Small intestine (tissue), 7 donors: ENCODE results near the gene AK4. TPM values are rescaled to one million over a fixed set of nuclear protein-coding genes. Genes with fewer than 3 reads are reported as not detected.

ENCODE experiments used
- DNase-seq, 2 donors: peaks; one replicate each; pipeline versions ENCODE4 v3.0.0 to v3.0.0-alpha.2; 2013
- FAIRE-seq: peaks from 2 replicates; lab custom pipeline; 2012; peaks lifted over from hg19 to GRCh38; lab: Jason Lieb, UNC
- H3K27ac ChIP-seq, 3 donors: one replicate each; pipeline ENCODE4 v1.5.1; 2013; ENCODE audit warnings: low read length in 2 of 3, mild to moderate bottlenecking in 2 of 3, control low read depth in 1 of 3, inconsistent platforms in 1 of 3, low read depth in 1 of 3, moderate library complexity in 1 of 3
- H3K27me3 ChIP-seq, 3 donors: one replicate each; pipeline ENCODE4 v1.6.1; 2013; ENCODE audit warnings: low read length in 3 of 3, inconsistent platforms in 1 of 3; ENCODE audit not compliant: control insufficient read depth in 3 of 3, insufficient read depth in 3 of 3
- H3K36me3 ChIP-seq, 3 donors: one replicate each; pipeline ENCODE4 v1.6.1; 2013; ENCODE audit warnings: low read length in 3 of 3, inconsistent platforms in 1 of 3, low read depth in 1 of 3, mild to moderate bottlenecking in 1 of 3, moderate library complexity in 1 of 3; ENCODE audit not compliant: control insufficient read depth in 3 of 3, insufficient read depth in 2 of 3
- H3K4me1 ChIP-seq, 3 donors: one replicate each; pipeline ENCODE4 v1.6.1; 2013; ENCODE audit warnings: low read length in 2 of 3, inconsistent platforms in 1 of 3, low read depth in 1 of 3, mild to moderate bottlenecking in 1 of 3, moderate library complexity in 1 of 3; ENCODE audit not compliant: control insufficient read depth in 3 of 3, insufficient read depth in 2 of 3
- H3K4me3 ChIP-seq, 3 donors: one replicate each; pipeline ENCODE4 v1.5.1; 2013; ENCODE audit warnings: low read length in 3 of 3, control low read depth in 1 of 3, inconsistent platforms in 1 of 3, low read depth in 1 of 3, mild to moderate bottlenecking in 1 of 3, moderate library complexity in 1 of 3
- H3K9me3 ChIP-seq, 2 donors: one replicate each; pipeline ENCODE4 v1.6.1; 2013; ENCODE audit warnings: low read depth in 1 of 2, low read length in 1 of 2; ENCODE audit not compliant: control insufficient read depth in 2 of 2, insufficient read depth in 1 of 2
- WGBS, 3 donors: extraction: QIAGEN DNeasy Blood & Tissue Kit; methylation state at CpG; one replicate each; pipeline ENCODE4 v1.1.7; 2013; 5-methylcytosine and 5-hydroxymethylcytosine counted together
- polyA plus RNA-seq, 4 donors: library from polyadenylated mRNA; stranded (reverse) in 3 of 4; unstranded in 1 of 4; fragments of 200-250 nt in 3 of 4; fragments of 120-200 nt in 1 of 4; gene quantifications; one replicate each; pipeline versions ENCODE4 v1.2.1 to v1.2.3, GENCODE V29; 2013
- donor health status: healthy with polysubstance abuse.
- donor health status: control.
- donor health status: control.
- donor health status: Bipolar disorder and iron deficiency.
- donor health status: healthy.

Gene AK4
- polyA plus RNA-seq, 4 donors: 2.0 to 51.8 (median 4.6) TPM

DNA sequence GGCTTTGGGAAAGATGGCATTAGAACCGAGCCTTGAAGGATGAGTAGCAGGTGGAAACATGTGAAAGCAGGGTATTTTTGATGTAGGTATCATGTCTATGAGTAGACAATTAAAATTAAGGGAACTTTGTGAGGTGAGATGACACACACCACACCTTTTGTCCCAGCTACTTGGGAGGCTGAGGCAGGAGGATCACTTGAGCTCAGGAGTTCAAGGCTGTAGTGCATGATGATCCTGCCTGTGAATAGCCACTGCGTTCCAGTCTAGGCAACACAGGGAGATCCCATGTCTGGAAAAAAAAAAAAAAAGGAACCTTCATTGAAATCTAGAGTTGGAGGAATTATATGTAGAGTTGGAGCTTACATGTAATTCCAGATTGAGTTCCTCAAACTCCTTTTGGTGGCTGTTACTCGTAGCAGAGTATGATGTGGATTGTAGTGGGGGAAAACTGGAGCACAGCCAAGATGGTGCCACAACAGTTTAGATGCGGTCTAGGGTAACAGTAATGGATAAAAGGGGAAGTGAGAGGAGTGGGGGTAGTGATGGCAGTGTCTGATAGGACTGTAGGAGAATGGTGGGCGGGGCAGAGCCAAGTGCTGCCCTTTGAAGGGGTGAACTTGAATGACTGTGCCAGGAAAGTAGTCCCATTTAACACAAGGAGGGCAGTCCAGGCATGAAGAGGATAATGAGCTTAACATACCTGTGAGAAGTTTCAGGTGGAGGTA, 17.4 kb downstream of the AK4 start:
- FAIRE-seq (no peak), DNase-seq (no peak)
- H3K36me3 ChIP-seq: no peaks in the 10 kb centered on the region
- no peak overlapping the region for H3K4me3 ChIP-seq
- WGBS, 3 donors: 75 to 82% (median 78%) methylated on average over 5 of the region's 5 CpGs
- no peak overlapping the region for H3K27ac ChIP-seq
- no peaks in the 10 kb centered on the region for H3K27me3 ChIP-seq
- H3K9me3 ChIP-seq: no peaks in the 10 kb centered on the region
- peaks cover 0 to 4% (median 0%) of the 10 kb centered on the region in 3 donors for H3K4me1 ChIP-seq

DNA sequence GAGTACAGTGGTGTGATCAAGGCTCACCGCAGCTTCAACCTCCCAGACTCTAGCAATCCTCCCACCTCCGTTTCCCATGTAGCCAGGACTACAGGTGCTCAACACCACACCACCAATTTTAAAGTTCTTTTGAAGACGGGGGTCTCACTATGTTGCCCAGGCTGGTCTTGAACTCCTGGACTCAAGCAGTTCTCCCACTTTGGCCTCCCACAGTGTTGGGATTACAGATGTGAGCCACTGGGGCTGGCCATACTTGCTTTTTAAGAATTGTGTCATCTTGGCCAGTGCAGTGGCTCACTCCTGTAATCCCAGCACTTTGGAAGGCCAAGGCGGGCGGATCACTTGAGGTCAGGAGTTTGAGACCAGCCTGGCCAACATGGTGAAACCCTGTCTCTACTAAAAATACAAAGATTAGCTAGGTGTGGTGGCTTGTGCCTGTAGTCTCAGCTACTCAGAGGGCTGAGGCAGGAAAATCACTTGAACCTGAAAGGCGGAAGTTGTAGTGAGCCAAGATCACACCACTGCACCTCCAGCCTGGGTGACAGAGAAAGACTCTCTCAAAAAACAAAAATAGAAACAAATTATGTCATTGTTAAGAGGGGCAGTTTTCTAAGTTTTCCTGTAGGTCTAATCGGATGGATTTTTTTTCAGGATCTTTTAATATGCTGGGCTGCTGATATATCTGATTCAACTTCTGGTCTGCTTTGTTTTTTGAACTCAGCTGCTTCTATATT, 18.7 kb downstream of the AK4 start:
- Histone ChIP-seq H3K4me3 (no peak overlapping the region), H3K36me3 (no peaks in the 10 kb centered on the region), H3K4me1 (no peaks in the 10 kb centered on the region), H3K9me3 (no peaks in the 10 kb centered on the region), H3K27ac (no peak overlapping the region), H3K27me3 (no peaks in the 10 kb centered on the region)
- WGBS, 3 donors: 86 to 93% (median 89%) methylated on average over 7 of the region's 7 CpGs
- DNase-seq (no peak), FAIRE-seq (no peak)

DNA sequence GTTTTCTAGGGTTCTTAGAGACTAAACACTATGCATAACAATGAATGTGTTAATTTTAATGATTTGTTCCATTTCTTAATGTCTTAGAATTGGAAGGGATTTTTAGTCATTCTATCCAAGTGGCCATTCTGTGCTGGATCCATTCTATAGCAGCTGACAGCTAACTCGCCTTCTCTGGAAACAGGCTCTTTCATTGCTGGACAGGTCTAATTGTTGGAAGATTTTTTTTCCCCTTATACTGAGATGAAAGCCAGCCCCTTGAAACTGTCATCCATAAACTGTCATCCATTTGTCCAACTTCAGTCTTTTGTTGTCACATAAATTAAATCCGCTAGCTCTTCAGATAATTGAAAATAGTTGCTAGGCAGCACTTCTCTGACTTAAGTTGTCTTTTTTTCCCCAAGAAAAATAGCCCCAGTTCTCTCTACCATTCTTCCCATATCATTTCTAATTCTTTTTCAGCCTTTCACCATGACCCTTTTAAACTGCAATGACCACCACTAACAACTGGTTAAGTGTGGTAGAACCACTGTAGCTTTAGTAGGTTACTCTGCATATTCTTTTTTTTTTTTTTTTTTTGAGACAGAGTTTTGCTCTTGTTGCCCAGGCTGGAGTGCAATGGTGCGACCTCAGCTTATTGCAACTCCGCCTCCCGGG, 19.7 kb downstream of the AK4 start:
- Histone ChIP-seq H3K9me3 (no peaks in the 10 kb centered on the region), H3K4me1 (no peaks in the 10 kb centered on the region), H3K27me3 (no peaks in the 10 kb centered on the region), H3K4me3 (no peak overlapping the region), H3K27ac (no peak overlapping the region), H3K36me3 (no peaks in the 10 kb centered on the region)
- FAIRE-seq: no peak
- no peak for DNase-seq
- WGBS, 3 donors: 93 to 98% (median 95%) methylated on average over 5 of the region's 5 CpGs

GRCh38 chr1:65168867-65169266, 20.9 kb downstream of the AK4 start:
- WGBS, 3 donors: 91 to 95% (median 93%) methylated on average over 4 of the region's 4 CpGs
- no peak for DNase-seq
- no peak for FAIRE-seq
- Histone ChIP-seq H3K4me3 (no peak overlapping the region), H3K27me3 (no peaks in the 10 kb centered on the region), H3K27ac (no peak overlapping the region), H3K36me3 (no peaks in the 10 kb centered on the region), H3K9me3 (no peaks in the 10 kb centered on the region), H3K4me1 (no peaks in the 10 kb centered on the region)

DNA sequence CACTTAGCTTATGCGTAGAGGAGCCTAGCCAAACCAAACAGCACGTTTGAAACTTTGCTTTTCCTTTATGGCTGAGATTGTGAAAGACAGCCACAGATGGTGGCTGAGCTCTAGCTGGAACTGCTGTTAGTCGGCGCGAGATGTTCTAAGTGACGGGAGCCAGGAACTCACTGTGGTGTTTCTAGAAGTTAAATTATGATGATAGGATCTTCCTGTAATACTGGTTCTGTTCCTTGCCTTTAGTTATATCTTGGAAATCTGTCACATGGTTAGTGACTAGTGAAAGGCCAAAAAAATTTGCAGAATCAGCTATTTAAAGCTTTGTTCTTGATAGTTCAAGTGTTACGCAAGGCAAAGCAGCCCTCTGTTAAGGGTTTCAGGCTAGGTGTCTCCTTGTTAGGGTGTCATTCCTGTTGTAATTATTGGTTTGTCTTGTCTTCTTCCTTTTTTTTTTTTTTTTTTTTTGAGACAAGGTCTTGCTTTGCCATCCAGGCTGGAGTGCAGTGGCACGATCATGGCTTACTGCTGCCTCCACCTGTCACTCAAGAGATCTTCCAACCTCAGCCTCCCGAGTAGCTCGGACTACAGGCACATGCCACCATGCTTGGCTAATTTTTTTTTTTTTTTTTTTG, 22.6 kb downstream of the AK4 start:
- Histone ChIP-seq H3K9me3 (no peaks in the 10 kb centered on the region), H3K4me3 (no peak overlapping the region), H3K27ac (no peak overlapping the region), H3K4me1 (no peaks in the 10 kb centered on the region), H3K36me3 (no peaks in the 10 kb centered on the region), H3K27me3 (no peaks in the 10 kb centered on the region)
- FAIRE-seq: no peak
- WGBS, 3 donors: 61 to 72% (median 65%) methylated on average over 10 of the region's 10 CpGs
- peak in 1 of 2 donors; percentile 59 for DNase-seq

GRCh38 chr1:65172936-65173690, 25.1 kb downstream of the AK4 start:
- FAIRE-seq: no peak
- H3K4me3 ChIP-seq: no peak overlapping the region
- H3K27me3 ChIP-seq: no peaks in the 10 kb centered on the region
- no peaks in the 10 kb centered on the region for H3K9me3 ChIP-seq
- no peak overlapping the region for H3K27ac ChIP-seq
- no peak for DNase-seq
- no peaks in the 10 kb centered on the region for H3K36me3 ChIP-seq
- WGBS, 3 donors: 87 to 93% (median 91%) methylated on average over 14 of the region's 14 CpGs
- peaks cover 0 to 1% (median 0%) of the 10 kb centered on the region in 3 donors for H3K4me1 ChIP-seq

GRCh38 chr1:65174585-65174984, 26.6 kb downstream of the AK4 start:
- WGBS, 3 donors: 40 to 68% (median 54%) methylated on average over 3 of the region's 3 CpGs
- no peaks in the 10 kb centered on the region for H3K9me3 ChIP-seq
- DNase-seq: no peak
- H3K4me3 ChIP-seq: no peak overlapping the region
- H3K4me1 ChIP-seq: peaks cover 0 to 9% (median 0%) of the 10 kb centered on the region in 3 donors
- no peaks in the 10 kb centered on the region for H3K27me3 ChIP-seq
- no peaks in the 10 kb centered on the region for H3K36me3 ChIP-seq
- no peak for FAIRE-seq
- H3K27ac ChIP-seq: no peak overlapping the region
